ENCODE measurements around the gene HEG1.

Gene HEG1

GRCh38 chr3:125057186-125057850 is 1.5 kb upstream of the HEG1 start:
- no peaks in the 10 kb centered on the region for H3K9me3 Mint-ChIP-seq (ENCODE audit: low read depth)

GRCh38 chr3:125055331-125055912 is 375 bp downstream of the HEG1 start:
- H3K36me3 Mint-ChIP-seq = peaks cover 3% of the 10 kb centered on the region
- no peaks in the 10 kb centered on the region for H3K27me3 Mint-ChIP-seq
- H3K9me3 Mint-ChIP-seq (ENCODE audit: low read depth) = no peaks in the 10 kb centered on the region
- peaks cover 53% of the 10 kb centered on the region for H3K4me1 Mint-ChIP-seq (ENCODE audit: low read depth)
- H3K27ac Mint-ChIP-seq = peak overlapping the region; percentile 90
- peak overlapping the region; percentile 93 for H3K4me3 Mint-ChIP-seq

More at GRCh38 chr3:125057186-125057850, 1.5 kb upstream of the HEG1 start:
- H3K4me3 Mint-ChIP-seq = peak overlapping the region; percentile 67
- no peaks in the 10 kb centered on the region for H3K36me3 Mint-ChIP-seq
- H3K27ac Mint-ChIP-seq = no peak overlapping the region
- peaks cover 34% of the 10 kb centered on the region for H3K4me1 Mint-ChIP-seq (ENCODE audit: low read depth)
- H3K27me3 Mint-ChIP-seq = peaks cover 5% of the 10 kb centered on the region

GRCh38 chr3:125054449-125055329 is 1.1 kb downstream of the HEG1 start:
- Mint-ChIP-seq H3K27me3 (no peaks in the 10 kb centered on the region), H3K36me3 (peaks cover 4% of the 10 kb centered on the region), H3K4me3 (peak overlapping the region; percentile 93), H3K4me1 (ENCODE audit: low read depth) (peaks cover 55% of the 10 kb centered on the region), H3K27ac (peak overlapping the region; percentile 90), H3K9me3 (ENCODE audit: low read depth) (no peaks in the 10 kb centered on the region)

- H3K4me1 Mint-ChIP-seq (ENCODE audit: low read depth) = peaks cover 61% of the 10 kb centered on the region
- peak overlapping the region; percentile 93 for H3K4me3 Mint-ChIP-seq
- H3K9me3 Mint-ChIP-seq (ENCODE audit: low read depth) = no peaks in the 10 kb centered on the region
- H3K27me3 Mint-ChIP-seq = no peaks in the 10 kb centered on the region
- peaks cover 6% of the 10 kb centered on the region for H3K36me3 Mint-ChIP-seq
- H3K27ac Mint-ChIP-seq = peak overlapping the region; percentile 90
These were observed 1.7 kb downstream of the HEG1 start for GRCh38 chr3:125054062-125054448.

GRCh38 chr3:125053304-125053699 is 2.5 kb downstream of the HEG1 start:
- Mint-ChIP-seq H3K27ac (peak overlapping the region; percentile 54), H3K4me3 (peak overlapping the region; percentile 93), H3K4me1 (ENCODE audit: low read depth) (peaks cover 67% of the 10 kb centered on the region), H3K27me3 (no peaks in the 10 kb centered on the region), H3K9me3 (ENCODE audit: low read depth) (no peaks in the 10 kb centered on the region), H3K36me3 (peaks cover 6% of the 10 kb centered on the region)

DNA sequence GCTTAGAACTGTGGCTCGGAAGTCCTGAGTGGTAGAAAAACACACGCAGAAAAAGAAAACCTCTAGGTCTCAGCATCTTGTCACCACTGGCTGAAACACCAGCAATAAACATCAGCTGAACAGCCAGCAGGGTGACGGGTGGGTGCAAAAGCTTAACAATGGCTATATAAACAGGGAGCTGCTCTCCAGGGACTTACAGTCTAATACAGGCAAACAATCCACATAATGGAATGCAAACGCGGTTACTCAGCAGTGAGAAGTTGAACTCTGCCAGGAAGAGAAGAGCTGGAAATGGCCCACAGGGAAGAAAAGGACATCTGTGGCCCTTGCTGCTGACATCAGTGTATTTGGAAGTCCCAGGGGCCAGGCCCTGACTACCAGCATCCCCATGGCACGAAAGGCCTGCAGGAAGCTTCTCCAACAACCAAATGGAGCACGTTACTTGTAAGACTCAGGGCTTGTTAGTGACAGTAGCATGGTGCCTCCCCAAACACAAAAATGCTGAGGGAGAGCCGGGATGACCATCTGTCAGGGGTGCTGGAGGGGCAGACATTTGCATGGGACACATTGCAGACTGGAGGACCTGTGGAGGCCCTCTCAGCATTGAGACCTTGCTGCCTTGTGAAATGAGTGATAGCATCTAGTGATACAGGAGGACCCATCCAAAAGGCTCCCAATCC is 3.0 kb downstream of the HEG1 start:
- H3K9me3 Mint-ChIP-seq (ENCODE audit: low read depth) = no peaks in the 10 kb centered on the region
- peaks cover 70% of the 10 kb centered on the region for H3K4me1 Mint-ChIP-seq (ENCODE audit: low read depth)
- H3K27ac Mint-ChIP-seq = peak overlapping the region; percentile 54
- peak overlapping the region; percentile 82 for H3K4me3 Mint-ChIP-seq
- peaks cover 6% of the 10 kb centered on the region for H3K36me3 Mint-ChIP-seq
- H3K27me3 Mint-ChIP-seq = no peaks in the 10 kb centered on the region

DNA sequence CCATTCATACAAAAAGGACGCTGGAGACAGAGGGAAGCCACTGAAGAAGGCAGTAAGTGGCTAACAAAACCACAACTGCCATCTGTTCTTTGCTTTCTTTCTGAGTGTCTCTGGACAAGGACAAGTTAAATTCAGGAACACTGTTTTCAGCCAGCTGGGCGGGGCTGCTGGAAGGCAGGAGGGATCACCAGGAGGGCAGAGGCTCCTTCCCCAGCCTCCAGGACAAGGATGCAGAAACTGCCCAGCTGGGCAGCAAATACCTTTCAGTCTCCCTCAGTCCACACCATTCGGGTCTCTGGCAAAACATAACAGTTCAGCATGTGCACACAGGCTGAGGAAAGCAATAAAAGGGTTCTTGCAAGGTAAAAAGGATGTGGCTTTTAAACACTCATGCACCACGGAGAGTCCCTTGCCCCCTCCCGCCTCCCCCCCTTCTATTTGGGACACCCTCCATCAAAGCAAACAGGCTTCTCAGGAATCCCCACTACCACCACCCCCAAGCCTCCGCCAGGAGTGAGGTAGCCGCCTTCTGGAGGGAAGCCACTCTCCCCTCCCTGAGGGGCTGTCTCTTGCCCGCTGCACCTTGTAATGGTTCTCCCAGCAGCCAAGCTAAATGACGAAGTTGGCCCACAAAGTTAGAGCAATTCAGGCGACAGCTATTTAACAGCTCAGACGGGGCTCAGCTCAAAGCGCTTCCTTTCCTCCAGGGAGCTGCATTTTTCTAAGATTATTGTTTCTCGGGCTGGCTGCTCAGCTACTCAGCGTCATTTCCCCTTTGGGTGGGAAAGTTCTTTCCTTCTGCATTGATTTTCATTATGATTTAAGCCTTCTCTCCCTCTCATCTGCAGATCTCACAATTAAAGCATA is 3.8 kb downstream of the HEG1 start:
- Mint-ChIP-seq H3K4me1 (ENCODE audit: low read depth) (peaks cover 70% of the 10 kb centered on the region), H3K9me3 (ENCODE audit: low read depth) (no peaks in the 10 kb centered on the region), H3K27me3 (no peaks in the 10 kb centered on the region), H3K36me3 (peaks cover 8% of the 10 kb centered on the region), H3K27ac (peak overlapping the region; percentile 56), H3K4me3 (peak overlapping the region; percentile 82)

DNA sequence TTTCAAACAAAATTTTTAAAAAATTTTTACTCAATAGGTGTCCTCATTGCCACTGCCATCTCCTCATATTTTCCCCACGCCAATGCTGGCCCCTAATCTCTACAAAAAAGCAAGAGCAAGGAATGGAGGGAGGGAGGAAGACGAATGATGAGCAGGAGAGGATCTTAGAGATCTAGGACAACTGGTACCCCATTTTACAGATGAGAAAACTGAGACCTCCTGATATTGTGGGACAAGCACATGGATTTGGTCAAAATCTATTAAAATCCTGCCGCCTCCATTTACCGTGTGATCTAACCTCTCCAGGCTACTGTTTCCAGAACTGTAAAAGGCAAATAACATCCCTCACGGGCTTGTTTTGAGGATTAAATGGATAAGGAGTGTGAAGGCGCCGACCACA is 4.6 kb downstream of the HEG1 start:
- peak overlapping the region; percentile 56 for H3K27ac Mint-ChIP-seq
- peaks cover 68% of the 10 kb centered on the region for H3K4me1 Mint-ChIP-seq (ENCODE audit: low read depth)
- H3K4me3 Mint-ChIP-seq = peak overlapping the region; percentile 82
- peaks cover 10% of the 10 kb centered on the region for H3K36me3 Mint-ChIP-seq
- H3K27me3 Mint-ChIP-seq = no peaks in the 10 kb centered on the region
- no peaks in the 10 kb centered on the region for H3K9me3 Mint-ChIP-seq (ENCODE audit: low read depth)

DNA sequence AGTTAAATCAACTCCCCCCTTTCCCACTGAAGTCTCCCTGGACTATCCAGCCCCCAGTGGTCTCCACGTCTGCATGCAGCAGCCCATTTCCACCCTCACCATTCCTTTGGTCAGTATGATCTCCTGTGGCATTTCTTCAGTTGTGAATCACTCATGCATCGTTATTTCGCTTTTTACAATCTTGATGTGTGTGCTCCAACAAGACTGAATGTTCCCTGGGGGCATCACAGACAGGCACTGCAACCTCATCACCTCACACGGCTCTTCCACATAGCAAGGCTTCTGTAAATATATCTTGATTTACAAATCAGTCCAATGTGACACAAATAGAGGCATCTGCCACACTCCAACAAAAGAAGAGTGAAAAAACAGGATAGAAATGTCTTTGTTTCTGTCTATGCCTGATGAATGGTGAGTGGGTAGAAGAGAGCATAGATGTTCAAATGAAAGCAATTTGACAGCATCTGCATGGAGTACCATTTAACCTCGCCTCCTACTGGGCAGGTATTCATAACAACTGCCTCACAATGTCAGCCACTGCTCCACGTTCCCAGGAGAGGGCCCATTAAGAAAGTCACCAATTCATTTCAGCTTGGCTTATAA is 5.2 kb downstream of the HEG1 start:
- Mint-ChIP-seq H3K4me3 (no peak overlapping the region), H3K27ac (peak overlapping the region; percentile 25)

GRCh38 chr3:125048282-125048681 is 7.5 kb downstream of the HEG1 start:
- H3K27ac Mint-ChIP-seq = no peak overlapping the region
- no peaks in the 10 kb centered on the region for H3K27me3 Mint-ChIP-seq
- peaks cover 53% of the 10 kb centered on the region for H3K4me1 Mint-ChIP-seq (ENCODE audit: low read depth)
- H3K36me3 Mint-ChIP-seq = peaks cover 13% of the 10 kb centered on the region
- no peak overlapping the region for H3K4me3 Mint-ChIP-seq
- no peaks in the 10 kb centered on the region for H3K9me3 Mint-ChIP-seq (ENCODE audit: low read depth)

More for the DNA sequence above, 5.2 kb downstream of the HEG1 start:
- Mint-ChIP-seq H3K9me3 (ENCODE audit: low read depth) (no peaks in the 10 kb centered on the region), H3K27me3 (no peaks in the 10 kb centered on the region), H3K4me1 (ENCODE audit: low read depth) (peaks cover 71% of the 10 kb centered on the region), H3K36me3 (peaks cover 13% of the 10 kb centered on the region)

DNA sequence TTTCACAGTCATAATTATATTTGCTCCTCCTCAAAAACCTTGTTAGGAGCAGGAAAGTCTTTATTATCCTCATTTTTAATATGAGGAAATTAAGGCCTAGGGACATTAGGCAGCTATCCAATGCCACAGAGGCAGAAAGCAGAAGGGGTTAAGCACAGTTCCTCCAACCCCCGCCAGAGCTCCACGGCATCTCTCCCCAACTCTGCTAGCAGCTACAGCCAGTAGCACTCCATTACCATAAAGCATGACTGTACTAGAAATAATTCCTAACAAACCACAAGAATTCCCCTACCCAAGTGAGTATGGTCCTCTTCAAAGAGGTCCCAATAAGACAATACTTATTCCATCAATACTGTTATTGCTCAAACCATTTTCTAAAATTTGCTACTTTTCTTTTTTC is 9.8 kb downstream of the HEG1 start:
- Mint-ChIP-seq H3K27me3 (no peaks in the 10 kb centered on the region), H3K4me3 (no peak overlapping the region), H3K4me1 (ENCODE audit: low read depth) (peaks cover 32% of the 10 kb centered on the region), H3K27ac (no peak overlapping the region), H3K36me3 (peaks cover 13% of the 10 kb centered on the region), H3K9me3 (ENCODE audit: low read depth) (no peaks in the 10 kb centered on the region)

GRCh38 chr3:125045194-125045593 is 10.6 kb downstream of the HEG1 start:
- Mint-ChIP-seq H3K9me3 (ENCODE audit: low read depth) (no peaks in the 10 kb centered on the region), H3K27ac (no peak overlapping the region), H3K4me1 (ENCODE audit: low read depth) (peaks cover 24% of the 10 kb centered on the region), H3K4me3 (no peak overlapping the region), H3K27me3 (no peaks in the 10 kb centered on the region), H3K36me3 (peaks cover 9% of the 10 kb centered on the region)

GRCh38 chr3:125043599-125044151 is 12.1 kb downstream of the HEG1 start:
- H3K36me3 Mint-ChIP-seq = peaks cover 7% of the 10 kb centered on the region
- no peak overlapping the region for H3K27ac Mint-ChIP-seq
- H3K27me3 Mint-ChIP-seq = no peaks in the 10 kb centered on the region
- H3K4me3 Mint-ChIP-seq = no peak overlapping the region
- H3K4me1 Mint-ChIP-seq (ENCODE audit: low read depth) = peaks cover 18% of the 10 kb centered on the region
- no peaks in the 10 kb centered on the region for H3K9me3 Mint-ChIP-seq (ENCODE audit: low read depth)
